HG02623 (cell line): ENCODE data around the gene LHFPL5.

ENCODE experiments used
- ATAC-seq: cut with Tn5 transposase; IDR thresholded peaks from one replicate; pipeline ENCODE4 v1.9.1; 2021; ENCODE audit warnings: moderate library complexity; ENCODE audit not compliant: unreplicated experiment

The LHFPL5 gene

GRCh38 chr6:35790683-35791082, 14.5 kb upstream of the LHFPL5 start:
- ATAC-seq, result no peak

GRCh38 chr6:35794536-35795452, 10.4 kb upstream of the LHFPL5 start:
- no peak for ATAC-seq

DNA sequence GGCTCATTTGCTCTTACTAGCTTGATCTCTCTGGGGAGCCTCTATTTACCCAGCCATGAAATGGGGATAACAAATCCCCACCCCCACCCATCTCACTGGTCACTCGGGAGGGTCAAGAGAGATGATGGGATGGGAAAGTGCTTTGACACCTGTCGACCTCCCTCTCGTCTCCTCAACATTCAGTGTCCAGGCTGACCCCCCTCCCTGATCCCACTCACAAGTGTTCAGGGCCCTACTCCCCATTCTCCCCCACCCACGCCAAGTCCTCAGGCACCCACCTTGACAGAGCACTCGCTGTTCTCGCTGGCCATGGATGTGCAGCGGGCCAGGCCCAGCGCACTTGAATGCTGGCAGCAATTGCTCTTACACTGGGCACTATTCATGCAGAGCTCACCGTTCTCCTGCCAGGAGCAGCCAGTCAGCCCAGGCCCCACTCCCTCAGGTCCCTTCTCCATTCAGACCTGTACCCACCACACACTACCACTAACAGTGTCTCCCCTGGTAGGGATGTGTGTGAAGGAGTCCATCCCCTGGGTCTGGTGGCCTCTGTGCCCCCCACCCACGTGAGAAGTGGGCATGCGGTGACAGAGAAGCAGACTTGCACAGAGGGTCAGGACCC, 9.6 kb upstream of the LHFPL5 start:
- ATAC-seq, result no peak

GRCh38 chr6:35796236-35796635, 8.9 kb upstream of the LHFPL5 start:
- no peak for ATAC-seq

GRCh38 chr6:35797837-35798526, 7.2 kb upstream of the LHFPL5 start:
- no peak for ATAC-seq

DNA sequence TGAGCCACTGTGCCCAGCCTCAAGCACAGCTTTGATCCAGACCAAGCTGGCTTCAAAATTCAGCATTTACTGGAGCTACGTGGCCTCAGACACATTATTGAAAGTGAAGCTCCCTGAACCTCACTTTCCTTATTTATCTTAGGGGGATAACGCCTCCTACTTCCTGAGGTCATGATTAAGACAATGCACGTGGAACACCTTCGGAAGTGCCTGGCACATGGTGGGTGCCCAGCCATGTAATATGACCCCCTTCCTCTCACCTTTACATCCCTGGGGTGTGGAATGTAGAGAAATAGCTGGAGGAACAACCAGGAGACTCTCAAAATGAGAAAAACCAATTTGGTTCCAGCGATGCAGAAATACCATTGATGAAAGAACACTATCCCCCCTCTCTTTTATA, 6.4 kb upstream of the LHFPL5 start:
- no peak for ATAC-seq

- no peak for ATAC-seq
Observed at GRCh38 chr6:35801148-35801547, 4.0 kb upstream of the LHFPL5 start.

- ATAC-seq, result no peak
Observed at GRCh38 chr6:35808688-35809087, 3.5 kb downstream of the LHFPL5 start.

- no peak for ATAC-seq
Observed at GRCh38 chr6:35809809-35810208, 4.7 kb downstream of the LHFPL5 start.

DNA sequence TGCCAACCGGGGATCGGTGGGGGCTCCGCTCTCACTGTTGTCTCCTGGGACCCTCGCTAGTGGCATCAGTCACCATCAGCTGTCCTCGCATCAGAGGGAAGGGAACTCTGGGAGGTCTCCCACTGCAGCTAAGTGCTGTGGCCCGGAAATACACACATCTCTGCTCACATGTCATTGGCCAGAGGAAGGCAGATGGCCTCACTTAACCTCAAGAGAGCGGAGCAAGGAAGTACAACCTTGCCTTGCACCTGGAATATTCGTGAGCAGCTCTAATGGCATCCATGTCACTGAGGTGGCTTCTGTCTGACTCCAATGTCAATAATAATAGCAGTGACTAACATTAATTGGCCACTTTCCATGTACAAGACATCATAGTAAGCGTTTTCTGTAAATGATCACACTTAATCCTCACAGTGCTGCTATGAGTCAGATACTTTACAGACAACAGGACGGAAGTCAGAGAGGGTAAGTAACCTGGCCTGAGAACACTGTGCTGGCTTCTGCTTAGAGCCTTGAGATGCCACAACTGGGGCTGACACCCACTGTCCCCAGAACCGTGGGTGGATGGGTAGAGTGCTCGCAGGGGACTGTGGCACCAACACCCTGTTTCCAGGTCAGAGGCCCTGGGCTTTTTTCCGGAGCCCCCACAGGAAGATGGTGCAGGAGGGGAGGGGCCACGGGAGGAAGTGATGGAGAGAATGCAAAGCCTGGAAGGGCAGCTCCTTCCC, 6.0 kb downstream of the LHFPL5 start:
- ATAC-seq, result no peak

DNA sequence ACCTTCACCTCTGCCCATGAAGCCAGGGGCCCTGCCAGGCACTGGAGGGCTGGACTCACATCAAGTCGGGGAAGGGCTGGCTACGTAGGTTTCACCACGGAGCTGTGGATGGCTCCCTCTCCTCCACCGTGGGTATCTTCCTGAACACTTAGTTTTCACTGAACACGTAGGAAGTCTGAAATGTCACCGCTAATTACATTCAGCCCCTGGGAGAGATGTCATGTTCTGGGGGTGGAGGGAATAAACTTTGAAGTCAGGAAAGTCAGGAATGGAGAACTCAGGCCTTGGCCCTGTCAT, 6.5 kb downstream of the LHFPL5 start:
- no peak for ATAC-seq

GRCh38 chr6:35817515-35817914, 12.4 kb downstream of the LHFPL5 start:
- no peak for ATAC-seq

- no peak for ATAC-seq
Observed at GRCh38 chr6:35823601-35824000, 18.4 kb downstream of the LHFPL5 start.

- no peak for ATAC-seq
Observed at GRCh38 chr6:35824552-35825192, 19.5 kb downstream of the LHFPL5 start.

DNA sequence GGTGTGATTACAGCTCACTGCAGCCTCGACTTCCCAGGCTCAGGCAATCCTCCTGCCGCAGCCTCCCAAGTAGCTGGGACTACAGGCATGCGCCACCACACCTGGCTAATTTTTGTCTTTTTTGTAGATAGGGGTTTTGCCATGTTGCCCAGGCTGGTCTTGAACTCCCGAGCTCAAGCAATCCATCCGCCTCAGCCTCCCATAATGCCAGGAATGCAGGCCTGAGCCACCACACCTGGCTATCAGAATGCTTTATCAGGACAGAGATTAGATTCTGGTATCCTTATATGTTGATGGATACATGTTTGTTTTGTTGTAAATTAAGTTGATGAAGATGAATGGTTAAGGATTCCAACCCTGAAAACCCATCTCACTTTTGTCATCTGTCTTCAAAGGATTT, 24.2 kb downstream of the LHFPL5 start:
- ATAC-seq, result no peak

GRCh38 chr6:35831257-35832007, 26.3 kb downstream of the LHFPL5 start:
- no peak for ATAC-seq

DNA sequence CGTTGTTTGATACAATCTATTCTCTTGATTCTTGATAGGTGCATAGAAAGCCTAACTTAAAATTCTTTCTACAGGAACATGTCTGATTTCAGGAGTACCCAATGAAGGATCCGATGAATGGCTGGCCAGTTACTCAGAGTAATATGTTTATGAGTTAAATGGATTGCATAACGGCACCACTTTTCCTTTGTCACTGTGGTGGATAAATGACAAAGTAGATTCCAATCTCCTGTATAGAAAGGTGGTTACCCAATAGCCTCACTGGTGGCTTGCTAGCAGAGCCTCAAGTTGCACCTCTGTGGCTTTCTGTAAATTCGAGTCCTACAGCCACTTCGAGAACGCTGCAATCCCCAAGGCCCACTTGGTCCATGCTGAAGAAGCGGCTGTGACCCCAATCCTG, 28.4 kb downstream of the LHFPL5 start:
- no peak for ATAC-seq

DNA sequence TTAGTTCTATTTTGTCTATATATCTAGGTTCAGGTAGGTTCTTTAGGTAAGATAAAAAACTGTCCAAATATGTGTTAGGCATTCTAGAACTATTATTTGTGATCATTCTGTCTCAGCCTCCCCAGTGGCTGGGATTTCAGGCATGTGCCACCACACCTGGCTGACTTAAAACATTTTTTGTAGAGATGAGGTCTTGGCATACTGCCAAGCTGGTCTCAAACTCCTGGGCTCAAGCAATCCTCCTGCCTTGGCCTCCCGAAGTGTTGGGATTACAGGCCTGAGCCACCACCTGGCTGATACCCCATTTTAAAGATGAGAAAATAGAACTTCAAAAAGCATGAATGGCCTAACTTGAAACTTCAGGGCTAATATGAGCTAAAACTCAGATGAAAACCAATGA, 33.9 kb downstream of the LHFPL5 start:
- no peak for ATAC-seq

DNA sequence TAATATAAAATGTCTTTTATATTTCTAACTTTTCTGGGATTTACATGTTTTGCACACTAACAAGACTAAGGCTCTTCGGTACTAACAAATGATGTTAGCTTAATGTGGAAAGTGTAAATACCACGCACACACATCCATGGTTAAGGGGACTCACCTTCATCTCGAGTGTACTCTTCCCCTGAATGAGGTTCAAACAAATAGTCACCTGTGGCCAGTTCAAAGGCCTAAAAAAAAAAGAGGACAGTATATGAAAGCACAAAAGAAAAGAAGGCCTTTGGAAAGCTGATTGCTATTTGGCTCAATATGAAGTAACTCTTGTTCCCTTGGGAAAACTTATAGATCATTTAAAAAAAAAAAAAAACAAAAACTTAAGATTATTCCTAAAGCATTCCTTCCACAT, 37.2 kb downstream of the LHFPL5 start:
- ATAC-seq, result no peak

DNA sequence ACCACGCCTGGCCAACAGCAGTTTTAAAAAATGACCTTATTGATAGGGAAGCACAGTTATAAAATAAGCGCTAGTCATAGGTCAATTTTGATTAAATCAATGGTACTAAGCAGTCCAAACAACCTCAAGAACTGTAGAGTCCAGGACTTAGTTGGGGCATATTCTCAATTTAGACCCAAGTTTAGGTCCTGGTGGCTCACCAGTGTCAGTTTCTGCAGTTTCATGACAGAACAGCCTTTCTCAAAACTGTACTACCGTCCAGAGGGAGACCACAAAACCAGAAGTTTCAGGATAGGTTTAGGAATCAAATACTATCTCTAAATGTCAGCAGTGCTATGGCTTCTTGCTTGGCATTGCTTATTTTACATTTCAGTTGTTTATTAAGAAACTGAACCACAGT, 39.1 kb downstream of the LHFPL5 start:
- no peak for ATAC-seq
